Calu3 (cell line): ENCODE results near the gene ADCY7. TPM values are rescaled to one million over a fixed set of nuclear protein-coding genes. Genes with fewer than 3 reads are reported as not detected.

ENCODE experiments used
- BruUV-seq: library from RNA; stranded (reverse); fragments of 400-500 nt; replicated peaks from 2 replicates; lab custom pipeline; 2021; lab: Mats Ljungman, UMichigan
- CTCF ChIA-PET: fragments of 300-600 bp; sonication (Branson Sonifier 250); formaldehyde crosslinking; loops from one replicate; lab custom pipeline; 2022; ENCODE audit warnings: antibody characterized with exemption; lab: Charles Lee
- DNase-seq: peaks from one replicate; pipeline ENCODE4 v3.0.0; 2022
- H3K27ac Mint-ChIP-seq: one replicate; pipeline ENCODE4 v1.8.0; 2022; ENCODE audit warnings: mixed read lengths; ENCODE audit not compliant: unreplicated experiment
- H3K27me3 Mint-ChIP-seq: one replicate; pipeline ENCODE4 v1.8.0; 2022; ENCODE audit warnings: mixed read lengths; ENCODE audit not compliant: unreplicated experiment
- H3K36me3 Mint-ChIP-seq: one replicate; pipeline ENCODE4 v1.8.0; 2022; ENCODE audit warnings: mild to moderate bottlenecking, moderate library complexity, mixed read lengths; ENCODE audit not compliant: insufficient read depth, unreplicated experiment
- H3K4me1 Mint-ChIP-seq: one replicate; pipeline ENCODE4 v1.8.0; 2022; ENCODE audit warnings: mild to moderate bottlenecking, low read depth, mixed read lengths; ENCODE audit not compliant: unreplicated experiment
- H3K4me3 Mint-ChIP-seq: one replicate; pipeline ENCODE4 v1.8.0; 2022; ENCODE audit warnings: mild to moderate bottlenecking, low read depth, moderate library complexity, mixed read lengths; ENCODE audit not compliant: unreplicated experiment
- H3K9me3 Mint-ChIP-seq: one replicate; pipeline ENCODE4 v1.8.0; 2022; ENCODE audit warnings: low read depth, mixed read lengths; ENCODE audit not compliant: unreplicated experiment
- intact Hi-C: fragments of 100-400 bp; cut with micrococcal nuclease; formaldehyde crosslinking; loops from one replicate; pipeline ENCODE4 v1.10.0; 2022; ENCODE audit not compliant: unreplicated experiment
- total RNA-seq: library from RNA; stranded (reverse); gene quantifications from 2 replicates; pipeline ENCODE4 v1.2.3, GENCODE V29; 2022
- TF ChIP-seq, protein P1 (sequence below): fragments of 200-600 bp; IDR thresholded peaks from one replicate; pipeline ENCODE4 v1.8.0; 2022; ENCODE audit warnings: antibody characterized with exemption; ENCODE audit not compliant: unreplicated experiment

Gene ADCY7
- total RNA-seq, 1 experiment from 2014 or later, result 67.7 TPM

GRCh38 chr16:50255538-50255937, 10.8 kb upstream of the ADCY7 start:
- Mint-ChIP-seq H3K36me3 (peaks cover 9% of the 10 kb centered on the region), H3K4me1 (peaks cover 14% of the 10 kb centered on the region), H3K27me3 (no peaks in the 10 kb centered on the region), H3K4me3 (no peak overlapping the region), H3K9me3 (no peaks in the 10 kb centered on the region), H3K27ac (no peak overlapping the region)
- DNase-seq, result no peak
- CTCF ChIA-PET, result interaction anchor here (0.6 kb wide), 1 partner anchor 179 kb away, joined by 9 read pairs; no protein-coding TSS in a partner anchor
- TF ChIP-seq, protein P1, sequence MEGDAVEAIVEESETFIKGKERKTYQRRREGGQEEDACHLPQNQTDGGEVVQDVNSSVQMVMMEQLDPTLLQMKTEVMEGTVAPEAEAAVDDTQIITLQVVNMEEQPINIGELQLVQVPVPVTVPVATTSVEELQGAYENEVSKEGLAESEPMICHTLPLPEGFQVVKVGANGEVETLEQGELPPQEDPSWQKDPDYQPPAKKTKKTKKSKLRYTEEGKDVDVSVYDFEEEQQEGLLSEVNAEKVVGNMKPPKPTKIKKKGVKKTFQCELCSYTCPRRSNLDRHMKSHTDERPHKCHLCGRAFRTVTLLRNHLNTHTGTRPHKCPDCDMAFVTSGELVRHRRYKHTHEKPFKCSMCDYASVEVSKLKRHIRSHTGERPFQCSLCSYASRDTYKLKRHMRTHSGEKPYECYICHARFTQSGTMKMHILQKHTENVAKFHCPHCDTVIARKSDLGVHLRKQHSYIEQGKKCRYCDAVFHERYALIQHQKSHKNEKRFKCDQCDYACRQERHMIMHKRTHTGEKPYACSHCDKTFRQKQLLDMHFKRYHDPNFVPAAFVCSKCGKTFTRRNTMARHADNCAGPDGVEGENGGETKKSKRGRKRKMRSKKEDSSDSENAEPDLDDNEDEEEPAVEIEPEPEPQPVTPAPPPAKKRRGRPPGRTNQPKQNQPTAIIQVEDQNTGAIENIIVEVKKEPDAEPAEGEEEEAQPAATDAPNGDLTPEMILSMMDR, result no peak
- BruUV-seq, result no TSS peak
- intact Hi-C loops, result no loop called here

GRCh38 chr16:50256604-50257003, 9.7 kb upstream of the ADCY7 start:
- H3K4me3 Mint-ChIP-seq, result no peak overlapping the region
- intact Hi-C loops, result no loop called here
- TF ChIP-seq, protein P1, result no peak
- H3K27ac Mint-ChIP-seq, result no peak overlapping the region
- H3K27me3 Mint-ChIP-seq, result no peaks in the 10 kb centered on the region
- peaks cover 8% of the 10 kb centered on the region for H3K36me3 Mint-ChIP-seq
- BruUV-seq, result no TSS peak
- no peaks in the 10 kb centered on the region for H3K9me3 Mint-ChIP-seq
- H3K4me1 Mint-ChIP-seq, result peaks cover 6% of the 10 kb centered on the region
- CTCF ChIA-PET, result interaction anchor here (0.7 kb wide), 1 partner anchor 14 kb away, joined by 3 read pairs; no protein-coding TSS in a partner anchor
- no peak for DNase-seq

- intact Hi-C loops, result no loop called here
- CTCF ChIA-PET, result no interaction called here
- no TSS peak for BruUV-seq
- TF ChIP-seq, protein P1, result no peak
- DNase-seq, result no peak
- H3K27me3 Mint-ChIP-seq, result no peaks in the 10 kb centered on the region
- no peaks in the 10 kb centered on the region for H3K36me3 Mint-ChIP-seq
- H3K27ac Mint-ChIP-seq, result no peak overlapping the region
- H3K9me3 Mint-ChIP-seq, result no peaks in the 10 kb centered on the region
- no peaks in the 10 kb centered on the region for H3K4me1 Mint-ChIP-seq
- H3K4me3 Mint-ChIP-seq, result no peak overlapping the region
Observed at GRCh38 chr16:50257876-50258275, 8.5 kb upstream of the ADCY7 start.

GRCh38 chr16:50259334-50260205, 6.8 kb upstream of the ADCY7 start:
- CTCF ChIA-PET, result no interaction called here
- Mint-ChIP-seq H3K27ac (no peak overlapping the region), H3K4me3 (no peak overlapping the region), H3K4me1 (peaks cover 10% of the 10 kb centered on the region), H3K9me3 (no peaks in the 10 kb centered on the region), H3K36me3 (no peaks in the 10 kb centered on the region), H3K27me3 (no peaks in the 10 kb centered on the region)
- no TSS peak for BruUV-seq
- TF ChIP-seq, protein P1, result no peak
- intact Hi-C loops, result no loop called here
- no peak for DNase-seq
